NCI-H2029 treated with DMSO at 0.1 percent for 48 hours (cell line): ENCODE measurements around the gene ADAMTS12.
"Not testable (repeated sequence)": the region's sequence is repeated elsewhere in the genome, so short reads cannot be mapped to it uniquely, and the experiment has no call there.

Experiments used
- DNase-seq: peaks from one replicate; lab custom pipeline; 2025; lab: John Stamatoyannopoulos, UW

ADAMTS12 gene

DNA sequence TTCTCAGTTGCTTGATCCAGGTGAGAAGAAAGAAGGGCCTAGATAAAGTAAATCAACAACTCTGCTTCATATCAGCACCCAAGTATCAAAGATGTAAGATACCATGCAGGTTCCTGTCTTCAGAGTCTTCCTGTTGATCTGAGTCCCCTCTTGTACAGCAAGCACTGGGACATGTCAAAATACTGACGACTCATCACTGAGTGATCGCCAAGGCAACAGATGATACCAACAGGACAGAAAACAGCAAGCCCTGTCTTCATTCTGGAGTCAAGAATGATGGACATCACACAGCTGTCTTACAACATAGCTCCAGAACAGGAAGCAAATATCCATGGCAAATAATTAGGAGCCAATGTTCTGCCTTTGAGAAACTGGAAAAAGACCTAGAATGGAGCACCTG, 367.3 kb downstream of the ADAMTS12 start:
- no peak for DNase-seq

DNA sequence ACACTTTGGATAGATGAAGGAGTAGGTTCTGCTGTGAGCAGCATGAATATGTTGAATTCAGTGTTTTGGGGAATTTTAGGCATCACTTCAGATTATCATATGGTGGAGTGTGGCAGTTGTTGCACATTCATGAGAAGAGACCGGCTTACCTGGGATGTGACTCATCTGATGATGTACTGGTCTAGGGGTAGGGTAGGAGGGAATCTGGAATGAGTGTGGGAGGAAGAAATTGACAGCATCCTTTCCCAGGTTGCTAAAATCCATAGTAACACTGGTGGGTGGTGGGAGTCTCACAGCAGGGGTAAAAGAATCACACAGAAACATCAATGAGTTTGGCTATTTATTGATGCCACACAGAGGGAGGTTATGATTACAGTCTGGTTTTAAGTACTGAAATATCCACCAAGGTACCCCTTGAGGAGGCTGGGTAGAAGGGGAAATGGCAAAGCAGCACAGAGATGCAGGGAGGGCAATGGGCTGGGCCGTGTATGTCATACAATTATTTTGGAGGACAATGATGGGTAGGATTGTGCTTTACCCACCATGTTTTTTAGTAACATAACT, 368.5 kb downstream of the ADAMTS12 start:
- DNase-seq, result no peak

DNA sequence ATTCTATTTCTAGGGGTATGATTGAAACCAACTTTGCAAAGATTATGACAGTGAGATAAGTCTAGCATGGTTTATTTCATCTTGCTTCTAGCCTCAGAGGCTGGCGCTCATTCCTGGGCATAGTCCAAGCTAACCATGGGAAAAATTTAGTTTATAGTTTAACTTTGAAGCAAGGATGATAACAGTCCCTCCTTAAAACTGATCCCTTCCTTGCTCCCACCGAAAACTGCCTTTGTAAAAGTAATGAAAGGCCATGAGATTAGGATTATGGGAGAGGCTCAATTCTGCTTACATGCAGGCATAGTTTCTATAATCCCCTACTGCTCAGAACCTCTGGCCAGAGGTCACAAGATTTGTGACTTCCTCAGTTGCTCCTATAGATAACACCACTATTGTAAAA, 375.4 kb downstream of the ADAMTS12 start:
- DNase-seq, result no peak

DNA sequence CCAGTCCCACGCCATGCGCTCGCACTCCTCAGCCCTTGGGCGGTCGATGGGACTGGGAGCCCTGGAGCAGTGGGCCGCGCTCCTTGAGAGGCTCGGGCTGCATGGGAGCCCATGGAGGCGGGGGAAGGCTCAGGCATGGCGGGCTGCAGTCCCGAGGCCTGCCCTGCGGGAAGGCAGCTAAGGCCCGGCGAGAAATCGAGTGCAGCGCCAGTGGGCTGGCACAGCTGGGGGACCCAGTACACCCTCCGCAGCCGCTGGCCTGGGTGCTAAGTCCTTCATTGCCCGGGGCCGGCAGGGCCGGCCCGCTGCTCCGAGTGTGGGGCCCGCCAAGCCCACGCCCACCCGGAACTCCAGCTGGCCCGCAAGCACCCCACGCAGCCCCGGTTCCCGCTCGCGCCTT, 376.4 kb downstream of the ADAMTS12 start:
- DNase-seq, result not testable (repeated sequence)

DNA sequence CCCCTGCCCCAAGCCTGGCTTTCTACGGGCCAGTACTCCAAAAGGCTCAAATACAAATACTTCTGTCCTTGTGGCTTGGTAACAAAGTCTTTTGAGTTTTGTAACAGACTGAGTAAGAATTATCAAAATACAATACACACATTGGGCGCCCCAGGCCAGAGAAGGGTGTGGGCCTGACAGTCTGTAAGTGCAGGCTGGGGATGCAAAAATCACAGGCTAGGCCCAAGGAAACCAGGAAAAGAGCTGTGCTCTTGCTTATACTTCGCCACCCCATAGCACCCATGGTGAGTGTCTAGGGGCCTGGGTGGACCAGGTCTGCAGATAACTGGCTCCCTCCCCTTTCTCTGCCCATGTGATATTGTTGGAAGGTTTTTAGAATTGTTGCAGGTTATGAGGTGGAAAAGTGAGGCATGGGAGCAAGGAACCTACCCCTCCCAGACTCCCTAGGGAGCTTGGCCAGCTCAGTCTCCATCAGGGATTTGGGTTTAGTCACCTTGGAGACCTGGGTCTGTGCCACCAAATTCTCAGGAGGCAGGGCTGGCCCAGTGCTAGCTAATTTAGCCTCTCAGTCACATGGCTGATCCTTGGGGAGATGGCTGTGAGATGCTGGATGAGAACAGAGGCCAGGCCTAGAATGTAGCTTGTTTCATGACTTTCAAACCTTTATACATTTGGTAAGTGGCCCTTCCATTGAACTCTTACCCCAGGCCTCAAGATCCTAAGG, 378.2 kb downstream of the ADAMTS12 start:
- no peak for DNase-seq

DNA sequence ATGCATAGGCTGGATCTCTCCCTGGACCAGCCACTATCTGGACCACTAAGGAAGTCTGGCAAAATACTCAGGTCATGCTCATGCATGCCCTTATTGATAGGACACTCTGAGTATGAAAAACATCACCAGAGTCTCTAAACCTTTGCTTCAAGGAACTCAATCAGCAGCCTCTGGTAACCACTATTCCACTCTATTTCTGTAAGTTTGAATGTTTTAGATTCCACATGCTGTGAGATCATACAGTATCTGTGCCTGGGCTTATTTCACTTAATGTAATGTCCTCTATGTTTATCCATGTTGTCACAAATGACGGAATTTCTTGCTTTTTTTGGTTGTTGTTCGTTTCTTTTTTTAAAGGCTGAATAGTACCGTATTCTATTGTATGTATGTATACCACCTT, 382.8 kb downstream of the ADAMTS12 start:
- DNase-seq, result no peak

DNA sequence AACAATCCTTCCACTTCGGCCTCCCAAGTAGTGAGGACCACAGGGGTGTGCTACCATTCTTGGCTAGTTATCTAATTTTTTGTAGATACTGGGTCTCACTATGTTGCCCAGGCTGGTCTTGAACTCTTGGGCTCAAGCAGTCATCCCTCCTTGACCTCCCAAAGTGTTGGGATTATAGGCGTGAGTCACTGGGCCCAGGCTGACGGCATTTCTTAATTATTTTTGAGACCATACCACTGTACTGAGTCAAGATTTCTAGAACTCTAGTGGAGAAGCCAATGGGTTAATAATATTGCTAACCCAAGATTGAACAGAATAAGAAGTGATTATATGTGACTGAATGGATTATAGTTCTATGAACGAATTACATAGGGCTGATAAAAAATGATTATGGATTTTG, 384.4 kb downstream of the ADAMTS12 start:
- DNase-seq, result no peak

DNA sequence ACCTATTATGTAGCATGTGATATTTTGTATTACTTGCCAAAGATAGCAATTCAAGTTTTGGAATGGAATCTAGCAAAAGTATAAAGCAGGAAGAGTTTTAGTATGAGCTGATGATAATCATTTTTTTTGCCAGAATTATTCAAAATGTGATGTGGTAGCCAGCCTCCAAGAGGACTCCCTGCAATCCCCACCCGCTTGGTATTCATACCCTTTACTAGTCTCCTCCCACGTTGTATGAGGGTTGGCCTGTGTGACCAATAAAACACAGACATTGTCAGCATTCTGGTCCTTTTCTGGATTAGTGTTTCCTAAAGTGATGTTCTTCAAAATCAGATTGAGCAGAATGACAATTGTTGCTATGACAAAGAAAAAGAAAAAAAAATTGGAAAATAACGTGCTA, 387.2 kb downstream of the ADAMTS12 start:
- DNase-seq, result no peak

DNA sequence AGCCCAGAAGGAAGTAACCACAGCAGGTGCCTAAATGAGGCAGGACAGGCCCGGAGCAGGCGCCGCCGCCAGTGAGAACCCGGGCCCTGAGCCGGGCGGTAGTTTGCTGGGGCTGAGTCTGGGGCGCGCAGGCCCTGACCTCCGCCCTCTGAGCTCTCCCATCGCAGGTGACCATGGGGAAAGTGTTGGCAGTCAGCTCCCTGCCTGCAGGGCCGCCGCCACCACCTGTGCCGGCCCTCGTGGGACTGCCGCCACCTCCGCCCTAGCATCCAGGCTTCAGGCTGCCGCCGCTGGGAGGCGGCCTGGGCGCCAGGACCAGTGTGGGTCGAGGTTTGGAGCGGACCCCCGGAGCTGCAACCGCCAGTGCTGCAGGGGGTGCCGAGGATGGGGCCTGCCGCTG, 389.9 kb downstream of the ADAMTS12 start:
- no peak for DNase-seq

DNA sequence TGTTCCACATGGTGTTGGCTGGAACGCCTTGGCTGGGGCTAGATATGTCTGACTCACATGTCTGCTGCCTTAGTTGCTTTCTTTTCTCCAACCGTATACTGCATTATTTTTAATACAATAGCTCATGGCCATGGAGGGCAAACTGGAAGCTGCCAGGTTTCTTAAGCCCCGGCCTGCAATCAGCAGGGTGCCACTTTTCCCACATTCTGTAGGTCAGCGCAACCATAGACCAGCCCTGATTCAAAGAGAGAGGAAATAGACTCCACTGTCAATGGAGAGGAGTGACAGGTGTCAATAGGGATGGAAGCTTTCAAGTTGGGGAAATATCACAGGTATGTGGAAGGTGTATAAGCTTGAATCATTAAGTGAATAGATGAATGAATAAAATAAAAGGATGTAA, 390.5 kb downstream of the ADAMTS12 start:
- DNase-seq, result no peak

DNA sequence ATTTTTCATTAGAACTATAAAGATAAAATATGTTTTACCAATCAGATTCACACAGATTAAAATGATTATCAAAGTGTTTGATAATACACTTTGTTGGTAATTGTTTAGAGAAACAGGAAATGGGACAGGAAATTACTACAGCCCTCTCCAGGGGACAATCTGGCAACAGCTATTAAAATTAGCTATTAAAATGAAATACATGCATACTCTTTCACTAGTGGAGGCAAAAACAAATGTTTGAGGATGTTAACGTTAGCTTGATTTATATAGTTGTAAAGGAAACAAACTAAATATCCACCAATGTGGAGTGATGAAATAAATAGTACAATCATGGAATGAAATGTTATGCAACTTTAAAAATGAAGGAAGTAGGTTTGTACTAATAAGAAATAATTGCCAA, 397.3 kb downstream of the ADAMTS12 start:
- no peak for DNase-seq

DNA sequence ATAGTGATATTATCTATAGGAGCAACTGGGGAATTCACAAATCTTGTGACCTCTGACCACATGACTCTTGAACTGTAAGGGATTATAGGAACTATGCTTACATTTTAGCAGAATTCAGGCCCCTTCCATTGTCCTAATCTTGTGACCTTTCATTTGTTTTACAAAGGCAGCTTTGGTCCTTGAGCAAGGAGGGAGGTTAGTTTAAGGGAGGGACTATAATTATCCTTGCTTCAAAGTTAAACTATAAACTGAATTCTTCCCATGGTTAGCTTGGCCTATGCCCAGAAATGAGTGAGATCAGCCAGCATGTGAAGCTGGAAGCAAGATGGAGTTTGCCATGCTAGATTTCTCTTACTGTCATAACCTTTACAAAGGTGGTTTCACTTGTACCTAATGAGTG, 399.8 kb downstream of the ADAMTS12 start:
- no peak for DNase-seq

DNA sequence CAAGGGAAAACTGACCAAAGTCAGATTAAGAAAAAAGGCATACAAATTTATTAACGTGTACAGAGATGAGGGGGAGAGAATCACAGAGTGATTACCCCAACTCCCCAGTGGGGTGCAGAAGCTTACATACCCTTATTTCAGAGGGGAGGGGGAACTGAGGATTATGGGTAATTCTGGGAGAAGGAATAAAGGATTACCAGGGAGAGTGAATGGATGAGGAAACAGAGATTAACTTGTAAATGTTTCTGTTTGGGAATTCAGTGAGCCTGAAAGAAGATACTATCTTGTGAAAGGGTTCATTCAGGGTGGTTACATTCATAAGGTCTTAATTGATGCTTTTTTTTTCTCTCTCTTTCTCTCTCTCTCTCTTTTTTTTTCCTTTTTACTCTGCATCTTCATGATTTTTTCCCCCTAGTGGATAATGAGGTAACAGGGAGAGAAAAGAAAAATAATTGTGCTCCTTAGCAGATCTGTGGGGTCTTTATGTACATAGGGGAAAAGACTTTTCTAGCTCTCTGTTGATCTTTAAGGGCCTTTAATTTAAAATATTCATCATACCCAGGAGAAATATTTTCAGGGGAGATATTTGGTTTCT, 401.6 kb downstream of the ADAMTS12 start:
- DNase-seq, result no peak

DNA sequence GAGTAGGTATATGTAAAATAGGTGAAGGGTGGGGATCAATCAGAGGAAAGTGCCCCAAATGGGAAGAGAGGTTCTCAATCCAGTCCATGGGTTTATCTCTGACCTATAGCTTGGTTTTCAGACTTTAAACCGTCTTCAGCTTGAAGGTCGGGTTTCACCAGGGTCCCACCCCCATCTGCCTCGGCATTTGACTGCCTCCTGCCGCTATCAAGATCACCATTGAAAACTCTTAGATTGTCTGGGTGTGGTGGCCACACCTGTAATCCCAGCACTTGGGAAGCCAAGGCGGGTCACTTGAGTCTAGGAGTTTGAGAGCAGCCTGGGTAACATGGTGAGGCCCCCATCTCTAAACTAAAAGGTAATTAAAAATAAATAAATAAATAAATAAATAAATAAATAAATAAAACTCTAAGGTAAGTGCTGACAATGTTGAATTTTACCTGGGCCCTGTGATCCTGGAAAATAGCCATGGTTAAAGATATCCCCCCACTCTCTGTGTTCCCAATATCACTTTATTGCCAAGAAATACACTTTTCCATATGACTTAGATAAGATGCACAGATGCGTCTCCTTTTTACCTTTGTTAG, 402.2 kb downstream of the ADAMTS12 start:
- no peak for DNase-seq

DNA sequence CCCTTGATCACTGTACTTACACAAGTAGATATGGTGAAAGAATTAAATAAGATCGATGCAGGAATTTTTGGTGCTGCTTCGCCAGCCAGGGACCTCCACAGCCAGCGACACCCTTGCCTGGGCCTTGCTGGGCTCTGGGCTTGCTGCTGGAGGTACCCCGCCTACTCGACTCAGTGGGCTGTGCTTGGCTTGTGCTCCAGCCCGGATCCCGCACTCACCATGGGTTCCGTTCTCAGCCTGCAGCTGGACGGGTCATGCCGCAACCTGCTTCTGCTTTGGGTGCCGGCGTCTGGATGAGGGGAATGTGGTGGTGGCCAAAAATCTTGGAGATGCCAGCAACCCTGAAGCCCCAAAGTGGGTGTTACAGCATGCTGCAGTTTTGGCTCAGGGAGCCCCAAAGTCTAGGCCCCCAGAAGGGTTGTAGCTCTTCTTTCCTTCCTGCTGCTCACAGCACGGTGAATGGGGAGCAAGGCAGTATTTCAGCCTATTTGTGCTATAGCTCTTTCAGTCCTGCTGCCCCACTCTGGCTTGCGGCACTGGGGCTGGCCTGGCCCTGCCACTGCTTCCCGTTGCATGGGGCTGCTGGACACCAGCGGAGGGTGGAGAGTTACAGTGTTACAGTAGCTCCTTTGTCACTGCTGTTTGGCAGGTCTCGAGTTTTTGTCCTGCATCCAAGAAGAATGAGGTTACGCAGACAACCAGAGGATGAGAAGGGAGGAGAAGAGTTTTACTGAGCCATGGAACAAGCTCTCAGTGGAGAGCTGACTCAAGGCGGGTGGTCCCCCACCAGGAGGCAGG, 403.0 kb downstream of the ADAMTS12 start:
- no peak for DNase-seq

DNA sequence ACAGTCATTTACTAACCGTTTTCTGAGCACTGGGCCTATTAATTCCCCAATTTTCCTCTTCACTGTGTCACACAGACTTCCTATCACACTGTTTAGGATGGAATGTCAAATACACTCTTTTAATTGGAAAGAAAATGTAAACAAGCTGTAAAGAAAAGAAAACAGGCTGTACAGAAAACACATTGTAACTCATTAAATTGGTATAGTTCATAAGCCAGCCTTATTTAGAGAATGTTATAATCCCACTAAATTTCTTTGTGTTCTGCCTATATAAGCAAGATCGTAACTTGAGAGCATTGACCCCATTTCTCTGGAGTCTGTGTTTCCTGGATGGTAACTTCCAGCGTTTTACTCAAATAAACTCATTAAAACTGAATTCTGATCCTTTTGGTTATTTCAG, 404.6 kb downstream of the ADAMTS12 start:
- DNase-seq, result no peak

DNA sequence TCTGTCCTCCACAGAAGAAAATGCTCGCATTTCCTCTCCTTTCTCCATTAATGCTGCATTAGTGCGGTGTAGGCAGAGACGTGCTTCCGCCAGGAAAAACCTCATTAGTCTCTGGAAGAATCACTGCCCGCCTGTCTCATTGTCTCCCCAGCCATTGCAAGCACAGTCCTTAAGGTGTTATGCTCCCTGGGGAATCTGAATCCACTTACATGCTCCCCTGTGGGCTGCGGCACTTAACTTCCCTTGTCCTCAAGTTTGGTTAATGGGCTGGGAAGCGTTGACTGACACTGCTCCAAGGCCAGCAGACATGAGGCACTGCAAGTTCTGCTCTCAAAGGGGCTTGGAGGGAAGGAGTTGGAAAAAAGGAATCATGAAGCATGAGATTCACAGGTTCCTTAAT, 409.5 kb downstream of the ADAMTS12 start:
- no peak for DNase-seq

DNA sequence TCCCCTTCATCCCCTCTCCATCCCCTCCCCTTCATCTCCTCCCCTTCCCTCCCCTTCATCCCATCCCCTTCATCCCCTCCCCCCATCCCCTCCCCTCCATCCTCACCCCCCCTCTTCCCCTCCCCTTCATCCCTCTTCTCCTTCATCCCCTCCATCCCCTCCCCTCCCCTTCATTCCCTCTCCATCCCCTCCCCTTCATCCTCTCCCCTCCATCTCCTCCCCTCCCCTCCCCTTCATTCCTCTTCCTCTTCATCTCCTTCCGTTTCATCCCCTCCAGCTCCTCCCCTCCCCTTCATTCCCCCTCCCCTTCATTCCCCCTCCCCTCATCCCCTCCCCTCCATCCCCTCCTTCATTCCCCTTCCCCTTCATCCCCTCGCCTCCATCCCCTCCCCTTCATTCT, 410.9 kb downstream of the ADAMTS12 start:
- no peak for DNase-seq

DNA sequence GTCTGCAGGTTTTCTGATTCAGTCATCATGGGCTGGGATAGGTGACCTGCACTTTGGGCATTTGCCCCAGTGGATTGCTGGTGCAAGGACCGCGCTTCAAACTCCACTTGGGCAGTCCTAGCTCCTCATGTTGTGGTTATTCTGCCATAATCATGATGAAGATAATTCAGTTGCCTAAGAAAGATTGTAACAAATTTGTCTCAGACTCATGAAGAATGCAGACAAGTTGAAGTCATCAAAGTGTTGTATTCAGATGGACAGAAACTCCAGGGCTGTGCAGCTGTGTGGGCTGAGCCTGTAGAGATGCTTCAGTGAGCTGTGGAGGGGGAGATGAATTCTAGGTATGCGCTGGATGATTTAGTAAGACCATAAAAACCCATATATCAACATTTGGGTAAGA, 412.5 kb downstream of the ADAMTS12 start:
- DNase-seq, result no peak

DNA sequence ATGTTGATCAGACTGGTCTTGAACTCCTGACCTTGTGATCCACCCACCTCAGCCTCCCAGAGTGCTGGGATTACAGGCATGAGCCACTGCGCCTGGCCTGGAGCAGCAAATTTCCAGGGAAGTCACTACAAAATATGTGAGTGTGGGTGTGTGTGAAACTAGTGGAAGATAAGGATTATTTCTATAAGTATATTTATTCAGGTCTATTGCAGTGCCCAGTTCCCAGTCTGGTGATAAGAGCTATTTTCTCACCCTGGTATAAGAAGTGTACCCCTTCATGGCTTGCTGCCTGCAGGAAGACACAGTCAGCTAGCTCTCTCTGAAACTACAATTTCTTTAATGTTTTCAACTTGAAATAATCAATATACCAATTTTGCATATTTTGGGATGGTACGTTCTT, 414.0 kb downstream of the ADAMTS12 start:
- no peak for DNase-seq

DNA sequence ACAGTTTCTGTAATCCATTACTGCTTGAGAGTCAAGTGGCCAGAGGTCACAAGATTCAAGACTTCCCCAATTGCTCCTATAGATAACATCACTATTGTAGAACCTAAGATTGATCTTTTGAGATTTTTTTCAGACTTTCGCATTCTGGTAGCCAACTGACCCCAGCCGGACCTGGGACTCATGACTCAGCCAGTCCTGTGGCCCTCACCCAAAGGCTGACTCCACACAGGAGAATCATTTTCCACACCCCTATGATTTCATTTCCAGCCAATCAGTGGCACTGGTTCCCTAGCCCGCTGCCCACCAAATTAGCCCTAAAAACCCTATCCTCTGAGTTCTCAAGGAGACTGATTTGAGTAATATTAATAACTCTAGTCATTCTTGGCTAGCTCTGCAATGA, 414.8 kb downstream of the ADAMTS12 start:
- DNase-seq, result no peak

DNA sequence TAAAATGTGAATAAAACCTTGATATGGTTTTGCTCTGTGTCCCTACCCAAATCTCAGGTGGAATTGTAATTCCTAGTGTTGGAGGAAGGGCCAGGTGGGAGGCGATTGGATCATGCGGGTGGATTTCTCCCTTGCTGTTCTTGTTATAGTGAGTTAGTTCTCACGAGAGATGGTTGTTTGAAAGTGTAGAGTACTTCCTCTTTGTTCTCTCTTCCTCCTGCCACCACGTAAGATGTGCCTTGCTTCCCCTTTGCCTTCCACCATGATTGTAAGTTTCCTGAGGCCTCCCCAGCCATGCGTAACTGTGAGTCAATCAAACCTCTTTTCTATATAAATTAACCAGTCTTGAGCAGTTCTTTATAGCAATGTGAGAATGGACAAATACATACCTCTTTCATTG, 416.1 kb downstream of the ADAMTS12 start:
- DNase-seq, result no peak
